HCT116 (cell line): ENCODE results near the gene GRM8.

Experiments used
- CEBPB ChIP-seq: IDR thresholded peaks from 2 replicates; pipeline ENCODE4 v1.6.1; 2012; ENCODE audit warnings: low read depth
- EZH2 ChIP-seq: fragments of 200-600 bp; sonication (generic); IDR thresholded peaks from 2 replicates; pipeline ENCODE4 v1.6.1; 2017; ENCODE audit warnings: antibody characterized with exemption, mixed run types
- EZH2phosphoT487 ChIP-seq: fragments of 200-600 bp; IDR thresholded peaks from 2 replicates; pipeline ENCODE4 v1.6.1; 2018; ENCODE audit warnings: antibody characterized with exemption, borderline replicate concordance
- POLR2A ChIP-seq: IDR thresholded peaks from 2 replicates; pipeline ENCODE4 v1.7.0; 2011; ENCODE audit warnings: borderline replicate concordance; ENCODE audit not compliant: insufficient read depth, insufficient read length; ENCODE audit errors: extremely low read depth
- POLR2AphosphoS5 ChIP-seq: IDR thresholded peaks from 2 replicates; pipeline ENCODE4 v1.6.1; 2011; ENCODE audit warnings: mild to moderate bottlenecking, low read depth, low read length, moderate library complexity
- RAD21 ChIP-seq: IDR thresholded peaks from 2 replicates; pipeline ENCODE4 v1.6.1; 2012; ENCODE audit warnings: low read depth, mild to moderate bottlenecking
- SP1 ChIP-seq: IDR thresholded peaks from 2 replicates; pipeline ENCODE4 v1.6.1; 2012; ENCODE audit warnings: low read depth
- TCF7L2 ChIP-seq: IDR thresholded peaks from 2 replicates; pipeline ENCODE4 v1.7.0; 2011; ENCODE audit warnings: borderline replicate concordance, inconsistent platforms; ENCODE audit not compliant: insufficient read depth, insufficient read length; ENCODE audit errors: extremely low read depth
- YY1 ChIP-seq: IDR thresholded peaks from 2 replicates; pipeline ENCODE4 v1.6.1; 2011; ENCODE audit warnings: low read length, low read depth, moderate library complexity, mild to moderate bottlenecking; ENCODE audit not compliant: insufficient replicate concordance; ENCODE audit errors: extremely low read depth
- ZNF274 ChIP-seq: fragments of 200-500 bp; sonication (Bioruptor generic); IDR thresholded peaks from 2 replicates; pipeline ENCODE4 v1.6.1; 2014; ENCODE audit warnings: mild to moderate bottlenecking, low read depth, low read length, inconsistent platforms
- TF ChIP-seq, protein P1 (sequence below), 3 experiments: fragments of 200-600 bp in 1 of 3; sonication (generic) in 1 of 3; IDR thresholded peaks in 2 of 3; conservative IDR thresholded peaks in 1 of 3; 2 replicates each; pipeline ENCODE4 v1.5.1; 2012 to 2017; ENCODE audit warnings: low read depth in 2 of 3, low read length in 2 of 3, antibody characterized with exemption in 1 of 3, borderline replicate concordance in 1 of 3, control low read depth in 1 of 3, mild to moderate bottlenecking in 1 of 3, mixed read lengths in 1 of 3, mixed run types in 1 of 3, moderate library complexity in 1 of 3; ENCODE audit not compliant: insufficient read depth in 1 of 3
- TF ChIP-seq, protein P2 (sequence below): IDR thresholded peaks from 2 replicates; pipeline ENCODE4 v1.6.1; 2012

DNA sequence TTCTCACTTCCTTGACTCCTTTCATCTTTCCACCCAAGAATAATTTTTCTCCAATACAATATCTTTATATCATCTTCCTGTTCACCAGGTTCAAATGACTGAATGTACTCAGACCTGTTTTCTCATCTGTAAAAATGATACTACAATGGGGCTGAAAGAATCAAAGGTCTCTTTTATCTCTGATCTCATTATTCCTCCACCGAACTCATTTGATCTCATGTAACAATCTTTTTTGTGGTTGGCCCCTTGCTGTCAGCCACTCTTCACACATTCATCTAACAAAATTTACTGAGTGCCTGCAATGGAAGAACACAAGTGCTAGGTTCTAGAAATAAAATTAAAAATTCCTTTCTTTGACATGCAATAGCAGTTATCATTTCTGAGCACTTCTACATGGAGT, 65.0 kb downstream of the GRM8 start:
- TF ChIP-seq POLR2AphosphoS5 (no peak), RAD21 (no peak), EZH2 (no peak), TCF7L2 (no peak), CEBPB (no peak), SP1 (no peak), ZNF274 (no peak), EZH2phosphoT487 (no peak), YY1 (no peak), POLR2A (no peak)
- TF ChIP-seq, protein P1, sequence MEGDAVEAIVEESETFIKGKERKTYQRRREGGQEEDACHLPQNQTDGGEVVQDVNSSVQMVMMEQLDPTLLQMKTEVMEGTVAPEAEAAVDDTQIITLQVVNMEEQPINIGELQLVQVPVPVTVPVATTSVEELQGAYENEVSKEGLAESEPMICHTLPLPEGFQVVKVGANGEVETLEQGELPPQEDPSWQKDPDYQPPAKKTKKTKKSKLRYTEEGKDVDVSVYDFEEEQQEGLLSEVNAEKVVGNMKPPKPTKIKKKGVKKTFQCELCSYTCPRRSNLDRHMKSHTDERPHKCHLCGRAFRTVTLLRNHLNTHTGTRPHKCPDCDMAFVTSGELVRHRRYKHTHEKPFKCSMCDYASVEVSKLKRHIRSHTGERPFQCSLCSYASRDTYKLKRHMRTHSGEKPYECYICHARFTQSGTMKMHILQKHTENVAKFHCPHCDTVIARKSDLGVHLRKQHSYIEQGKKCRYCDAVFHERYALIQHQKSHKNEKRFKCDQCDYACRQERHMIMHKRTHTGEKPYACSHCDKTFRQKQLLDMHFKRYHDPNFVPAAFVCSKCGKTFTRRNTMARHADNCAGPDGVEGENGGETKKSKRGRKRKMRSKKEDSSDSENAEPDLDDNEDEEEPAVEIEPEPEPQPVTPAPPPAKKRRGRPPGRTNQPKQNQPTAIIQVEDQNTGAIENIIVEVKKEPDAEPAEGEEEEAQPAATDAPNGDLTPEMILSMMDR (IDR thresholded peaks at IDR 0.05 in 2 of 3, conservative IDR thresholded peaks at IDR 0.05 in 1 of 3; ENCODE audit: borderline replicate concordance in 1 of 3, insufficient read depth in 1 of 3, low read depth in 2 of 3, low read length in 2 of 3) = no peak
- TF ChIP-seq, protein P2, sequence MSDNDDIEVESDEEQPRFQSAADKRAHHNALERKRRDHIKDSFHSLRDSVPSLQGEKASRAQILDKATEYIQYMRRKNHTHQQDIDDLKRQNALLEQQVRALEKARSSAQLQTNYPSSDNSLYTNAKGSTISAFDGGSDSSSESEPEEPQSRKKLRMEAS = no peak
